Measurements from ENCODE around the gene OR5AK2.
"Not testable (repeated sequence)": the region's sequence is repeated elsewhere in the genome, so short reads cannot be mapped to it uniquely, and the experiment has no call there.

The OR5AK2 gene

GRCh38 chr11:56988614-56989013 lies at the start of gene OR5AK2:
Gene OR5AK2 (plus strand): TSS chr11:56988914. CDS start chr11:56988914, 0 bp downstream.
- no peak for DNase-seq (ENCODE audit: low read depth in 2 of 2)

- DNase-seq (ENCODE audit: low read depth in 2 of 2) = not testable (repeated sequence)
Measured at GRCh38 chr11:56945526-56945925, 43.2 kb upstream of the OR5AK2 start.

GRCh38 chr11:56948991-56949515 lies 39.7 kb upstream of the OR5AK2 start:
- no peak for DNase-seq (ENCODE audit: low read depth in 2 of 2)

- DNase-seq (ENCODE audit: low read depth in 2 of 2) = no peak
Measured at GRCh38 chr11:56950510-56950909, 38.2 kb upstream of the OR5AK2 start.

- not testable (repeated sequence) for DNase-seq (ENCODE audit: low read depth in 2 of 2)
Measured at GRCh38 chr11:56953907-56954306, 34.8 kb upstream of the OR5AK2 start.

GRCh38 chr11:56961609-56962008 lies 27.1 kb upstream of the OR5AK2 start:
- no peak for DNase-seq (ENCODE audit: low read depth in 2 of 2)

GRCh38 chr11:56967726-56968125 lies 21.0 kb upstream of the OR5AK2 start:
- DNase-seq (ENCODE audit: low read depth in 2 of 2) = no peak

GRCh38 chr11:56968524-56968923 lies 20.2 kb upstream of the OR5AK2 start:
- DNase-seq (ENCODE audit: low read depth in 2 of 2) = no peak

- no peak for DNase-seq (ENCODE audit: low read depth in 2 of 2)
Measured at GRCh38 chr11:56977314-56977713, 11.4 kb upstream of the OR5AK2 start.

GRCh38 chr11:56990702-56991101 lies 2.0 kb downstream of the OR5AK2 start:
- no peak for DNase-seq (ENCODE audit: low read depth in 2 of 2)

GRCh38 chr11:56994532-56994931 lies 5.8 kb downstream of the OR5AK2 start:
- DNase-seq (ENCODE audit: low read depth in 2 of 2) = no peak

- DNase-seq (ENCODE audit: low read depth in 2 of 2) = no peak
Measured at GRCh38 chr11:57001674-57002401, 13.1 kb downstream of the OR5AK2 start.

- no peak for DNase-seq (ENCODE audit: low read depth in 2 of 2)
Measured at GRCh38 chr11:57008373-57008772, 19.7 kb downstream of the OR5AK2 start.

- no peak for DNase-seq (ENCODE audit: low read depth in 2 of 2)
Measured at GRCh38 chr11:57015679-57016078, 27.0 kb downstream of the OR5AK2 start.

GRCh38 chr11:57031556-57031955 lies 42.8 kb downstream of the OR5AK2 start:
- DNase-seq (ENCODE audit: low read depth in 2 of 2) = no peak
